ENCODE data around the gene FOXP1.

FOXP1 gene

DNA sequence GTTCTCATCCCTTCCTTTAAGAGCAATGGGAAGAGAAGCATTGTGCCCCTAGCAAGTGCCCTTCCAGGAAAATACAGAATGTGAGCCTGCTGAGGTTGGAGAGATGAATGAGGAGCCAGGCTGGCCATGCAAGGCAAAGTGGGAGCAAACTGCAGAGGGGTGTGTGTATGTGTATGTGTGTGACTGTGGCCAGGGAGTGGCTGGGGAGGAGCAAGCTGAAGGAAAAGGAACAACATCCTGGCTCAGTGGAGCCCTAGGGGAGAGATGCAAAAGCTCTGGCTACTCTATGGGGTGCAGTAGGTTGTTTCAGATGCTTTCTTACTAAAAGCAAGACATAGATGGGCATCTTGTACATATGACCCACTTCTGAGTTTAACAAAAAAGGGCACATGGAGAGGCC, 20.6 kb downstream of the FOXP1 start:
- DNase-seq: no peak

DNA sequence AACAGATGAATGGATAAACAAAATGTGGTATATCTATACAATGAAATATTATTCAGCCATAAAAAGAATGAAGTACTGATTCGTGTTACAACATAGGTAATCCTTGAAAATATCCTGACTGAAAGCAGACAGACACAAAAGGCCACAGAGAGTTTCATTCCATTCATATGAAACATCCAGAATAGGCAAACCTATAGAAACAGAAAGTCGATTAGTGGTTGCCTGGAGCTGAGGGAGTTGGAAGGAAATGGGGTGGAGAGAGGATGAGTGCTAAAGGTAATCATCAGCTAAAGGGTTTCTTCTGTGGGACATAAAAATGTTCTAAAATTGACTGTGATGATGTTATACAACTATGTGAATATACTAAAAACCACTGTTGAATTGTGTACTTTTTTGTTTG, 22.9 kb downstream of the FOXP1 start:
- DNase-seq: peak; percentile 40

DNA sequence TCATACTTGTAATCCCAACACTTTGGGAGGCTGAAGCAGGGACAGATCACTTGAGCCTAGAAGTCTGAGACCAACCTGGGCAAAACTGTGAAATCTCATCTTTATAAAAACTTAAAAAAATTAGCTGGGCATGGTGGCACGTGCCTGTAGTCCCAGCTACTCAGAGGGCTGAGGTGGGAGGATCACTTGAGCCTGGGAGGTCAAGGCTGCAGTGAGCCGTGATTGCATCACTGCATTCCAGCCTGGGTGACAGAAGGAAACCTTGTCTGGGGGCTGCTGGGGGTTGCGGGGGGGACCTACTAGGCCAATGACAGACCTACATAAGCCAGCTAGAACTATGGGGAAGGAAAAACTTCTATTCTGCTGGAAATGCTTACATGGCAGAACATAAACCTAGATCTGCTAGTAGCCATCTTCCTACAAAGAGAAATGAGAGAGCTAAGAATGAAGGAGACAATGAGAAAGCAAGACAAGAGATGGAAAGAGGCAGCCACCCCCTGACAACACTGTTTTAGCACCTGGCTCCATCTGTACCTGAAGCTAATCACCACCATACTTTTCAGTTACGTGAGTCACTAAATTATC, 23.9 kb downstream of the FOXP1 start:
- peak; percentile 39 for DNase-seq

DNA sequence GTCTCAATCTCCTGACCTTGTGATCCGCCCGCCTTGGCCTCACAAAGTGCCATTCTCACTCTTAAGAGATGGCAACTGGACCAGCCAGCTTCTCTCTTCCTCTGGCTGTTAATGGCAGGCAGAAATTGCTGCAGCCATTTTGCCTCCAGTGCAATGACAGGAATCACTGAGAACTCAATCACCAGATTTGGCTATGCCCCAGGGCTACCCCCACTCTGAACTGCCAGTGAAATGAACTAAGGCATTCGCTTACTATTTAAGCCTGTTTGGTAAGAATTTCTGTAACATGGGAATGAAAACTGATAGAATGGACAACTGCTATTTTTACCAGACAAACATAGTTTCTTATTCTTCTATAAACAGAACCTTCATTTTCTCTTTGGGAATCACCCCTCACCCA, 24.5 kb downstream of the FOXP1 start:
- DNase-seq: peak; percentile 39

DNA sequence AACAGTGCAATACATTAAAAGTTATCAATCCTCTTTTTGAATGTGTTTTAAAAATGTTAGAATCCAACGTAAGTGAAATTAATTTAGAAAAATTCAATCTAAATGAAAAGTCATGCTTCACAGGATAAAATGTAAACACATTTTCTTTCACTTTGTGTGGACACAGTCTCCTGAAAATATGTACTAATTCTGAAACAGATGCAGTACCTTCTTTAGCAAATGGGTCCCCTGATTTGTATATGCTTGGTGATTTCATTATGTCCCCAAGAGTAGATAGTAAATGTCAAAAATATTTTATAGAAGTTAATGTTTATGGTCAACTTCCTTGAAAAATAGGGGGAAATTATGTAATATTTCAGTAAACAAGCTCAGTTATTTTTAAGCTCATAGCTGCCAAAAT, 28.9 kb downstream of the FOXP1 start:
- no peak for DNase-seq

DNA sequence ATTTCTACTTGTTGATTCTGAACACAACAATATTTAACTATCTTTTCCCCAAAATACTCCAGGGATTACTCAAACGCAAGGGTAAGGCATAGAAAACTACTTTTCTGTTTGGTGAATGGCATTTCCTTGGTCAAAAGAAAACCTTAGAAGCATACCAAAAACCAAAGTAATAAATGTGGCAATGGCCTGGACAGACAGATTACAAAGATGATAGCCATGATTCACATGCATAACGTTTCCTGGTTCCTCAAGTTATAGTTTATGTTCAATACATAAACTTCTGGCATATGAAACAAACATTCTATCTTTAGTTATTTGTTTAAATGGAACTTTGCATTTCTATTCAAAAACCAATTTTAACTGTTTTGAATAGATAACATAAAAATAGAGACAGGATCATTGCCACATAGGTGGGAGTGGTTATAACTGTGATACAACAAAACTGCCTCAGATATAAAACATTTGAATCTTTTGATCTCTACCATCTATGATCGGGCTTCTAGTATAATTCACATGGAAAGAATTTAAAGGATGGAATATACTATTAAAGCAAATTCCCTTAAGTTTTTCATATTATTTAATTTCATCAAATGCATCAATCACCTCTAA, 32.1 kb downstream of the FOXP1 start:
- DNase-seq: peak; percentile 87

DNA sequence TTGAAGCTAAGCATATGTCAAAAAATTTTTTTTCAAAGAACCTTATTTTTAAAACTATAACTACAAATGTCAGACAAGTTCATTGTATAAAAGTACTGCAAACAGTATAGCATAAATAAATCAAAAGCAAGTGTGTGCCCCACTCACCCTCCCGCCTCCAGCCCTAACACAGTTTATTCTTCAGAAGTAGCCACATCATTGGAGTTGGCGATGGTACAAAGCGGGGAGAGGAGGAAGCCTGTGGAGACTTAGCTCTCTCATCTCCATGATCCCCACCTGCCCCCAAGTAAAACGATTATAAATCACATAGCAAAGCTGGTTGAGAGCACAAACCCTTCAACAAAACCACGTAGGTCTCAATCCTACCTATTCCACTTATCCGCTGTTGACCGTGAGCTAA, 33.6 kb downstream of the FOXP1 start:
- DNase-seq: no peak

DNA sequence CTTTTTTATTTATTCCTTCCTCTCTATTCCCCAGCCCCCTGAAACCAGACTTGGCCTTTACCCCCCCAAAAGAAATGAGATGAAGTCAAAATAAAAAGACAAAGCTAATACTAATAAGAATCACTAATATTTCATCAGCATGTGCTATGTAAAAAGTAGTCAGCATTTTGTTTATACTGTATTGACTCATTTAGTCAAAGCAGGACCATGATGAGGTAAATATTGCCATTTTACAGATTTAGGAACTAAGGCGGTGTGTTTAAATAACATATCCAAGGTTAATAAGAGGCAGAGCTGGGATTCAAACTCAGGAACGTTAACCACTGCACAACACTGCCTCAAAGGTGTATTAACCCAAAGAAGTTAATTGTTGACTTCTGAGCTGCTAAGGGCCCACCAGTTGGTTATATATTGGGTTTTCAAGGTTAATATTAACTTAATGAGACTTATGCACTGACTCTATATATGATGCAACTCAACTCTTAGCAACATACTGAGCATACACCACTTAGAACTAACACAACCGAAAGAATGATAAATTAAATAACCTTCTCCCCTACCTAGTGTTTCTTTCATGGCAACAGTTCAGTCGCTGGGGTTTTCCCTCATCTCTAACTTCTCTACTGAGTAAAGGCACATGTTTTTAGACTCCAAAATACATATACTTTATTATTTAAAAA, 34.7 kb downstream of the FOXP1 start:
- no peak for DNase-seq

DNA sequence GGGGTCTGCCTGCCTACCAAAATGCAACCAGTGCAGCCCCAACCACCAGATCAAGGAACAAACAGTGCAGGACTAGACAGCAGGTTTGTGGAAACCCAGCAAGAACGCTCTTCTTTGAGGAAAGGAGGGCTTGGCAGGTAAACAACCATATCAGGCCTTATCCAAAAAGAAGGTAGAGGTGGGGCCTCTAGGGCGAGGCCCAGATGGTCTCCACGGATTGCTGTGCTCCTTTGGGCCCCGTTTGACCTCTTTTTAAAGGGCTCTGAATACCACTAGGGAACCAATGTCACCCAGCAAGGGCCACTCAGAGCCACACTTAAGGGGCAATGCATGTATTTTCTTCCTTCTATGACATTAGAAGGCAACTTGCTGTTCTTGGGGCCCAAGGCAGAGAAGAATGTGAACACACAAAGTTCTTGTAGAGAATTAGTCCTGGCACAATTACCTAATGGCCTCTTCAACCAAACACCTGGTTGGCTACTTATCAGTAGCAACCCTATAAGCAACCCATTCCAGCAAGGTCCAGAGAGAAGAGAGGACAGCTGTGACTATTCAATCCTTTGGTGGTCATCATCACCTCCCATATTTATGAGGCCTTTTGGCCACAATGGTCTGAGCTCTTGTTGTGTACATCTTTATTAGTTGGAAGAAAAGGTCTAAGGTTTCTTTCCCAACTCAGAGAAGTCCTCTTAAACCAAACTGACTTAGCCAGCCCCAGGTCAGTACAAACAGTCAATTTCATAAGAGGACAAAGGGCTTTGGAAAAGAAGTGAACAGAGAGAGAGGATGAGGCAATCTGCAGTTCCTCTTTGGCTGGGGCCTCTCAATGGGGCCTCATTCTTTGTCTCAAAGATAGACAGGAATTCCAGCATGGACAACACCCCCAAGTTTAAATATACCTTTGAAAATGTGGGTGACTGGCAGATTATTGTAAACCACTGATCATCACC, 36.0 kb downstream of the FOXP1 start:
- DNase-seq: no peak

DNA sequence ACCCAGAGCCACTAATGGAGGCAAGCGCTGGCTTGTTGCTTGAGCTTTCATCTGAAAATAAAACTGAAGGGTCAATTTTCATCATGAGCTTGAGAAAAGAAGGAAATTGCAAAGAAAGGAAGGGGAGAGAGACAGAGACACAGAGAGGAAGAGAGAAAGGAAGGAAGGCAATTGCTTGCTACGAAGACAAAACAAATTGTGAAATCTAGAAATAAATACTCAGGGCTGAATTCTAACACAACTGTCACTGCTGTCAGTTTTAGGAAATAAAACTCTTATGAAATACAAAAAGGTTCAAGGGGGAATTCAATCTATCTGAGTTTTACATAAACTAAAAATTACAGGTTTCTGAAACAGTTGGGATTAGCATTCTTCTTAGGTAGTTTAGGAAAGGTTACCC, 36.7 kb downstream of the FOXP1 start:
- DNase-seq: no peak

DNA sequence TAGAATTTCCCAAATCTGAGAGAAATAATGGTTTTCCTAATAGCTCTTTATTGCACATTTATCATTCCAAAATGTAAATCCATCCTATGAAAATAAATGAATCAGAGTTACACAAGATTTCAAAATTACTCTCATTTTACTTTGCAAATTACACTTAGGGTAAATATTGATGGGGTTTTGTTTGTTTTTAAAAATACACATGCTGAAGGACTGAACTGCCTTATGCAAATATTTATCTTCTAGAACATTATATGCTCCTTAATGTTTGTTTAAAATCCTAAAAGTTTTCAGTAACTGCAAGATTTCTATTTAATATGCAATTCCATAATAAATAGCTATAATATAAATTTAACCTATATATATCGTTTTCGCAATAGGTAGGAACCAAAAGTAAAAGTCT, 38.2 kb downstream of the FOXP1 start:
- DNase-seq: no peak

DNA sequence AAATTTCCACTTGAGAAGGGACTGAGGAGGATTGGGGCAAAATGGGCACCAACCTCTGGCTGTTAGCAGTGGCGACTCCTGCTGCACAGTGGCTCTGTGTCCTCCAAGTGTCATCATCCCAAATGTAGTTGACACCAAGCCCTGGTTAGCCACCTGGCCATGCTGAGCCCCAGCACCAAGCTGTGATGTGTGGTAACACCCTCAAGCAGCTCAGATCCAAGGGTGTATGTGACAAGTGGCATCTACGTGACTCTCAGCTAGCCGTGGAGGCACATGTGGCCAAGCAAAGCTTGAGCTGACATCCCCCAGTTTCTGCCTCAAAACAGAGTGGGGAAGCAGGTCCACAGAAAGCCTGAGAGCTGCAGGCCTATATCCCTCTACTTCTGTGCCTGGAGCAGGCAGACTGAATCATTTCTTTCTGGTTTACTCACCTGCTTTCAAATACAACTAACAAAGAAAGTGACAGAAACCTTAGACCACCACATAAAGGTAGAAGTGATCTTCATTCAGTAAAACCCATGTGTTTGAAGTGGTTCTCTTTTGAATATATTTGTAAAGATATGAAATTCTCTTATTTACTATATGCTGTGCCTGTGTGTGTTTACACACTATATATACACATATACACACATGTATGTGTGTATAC, 40.0 kb downstream of the FOXP1 start:
- no peak for DNase-seq

DNA sequence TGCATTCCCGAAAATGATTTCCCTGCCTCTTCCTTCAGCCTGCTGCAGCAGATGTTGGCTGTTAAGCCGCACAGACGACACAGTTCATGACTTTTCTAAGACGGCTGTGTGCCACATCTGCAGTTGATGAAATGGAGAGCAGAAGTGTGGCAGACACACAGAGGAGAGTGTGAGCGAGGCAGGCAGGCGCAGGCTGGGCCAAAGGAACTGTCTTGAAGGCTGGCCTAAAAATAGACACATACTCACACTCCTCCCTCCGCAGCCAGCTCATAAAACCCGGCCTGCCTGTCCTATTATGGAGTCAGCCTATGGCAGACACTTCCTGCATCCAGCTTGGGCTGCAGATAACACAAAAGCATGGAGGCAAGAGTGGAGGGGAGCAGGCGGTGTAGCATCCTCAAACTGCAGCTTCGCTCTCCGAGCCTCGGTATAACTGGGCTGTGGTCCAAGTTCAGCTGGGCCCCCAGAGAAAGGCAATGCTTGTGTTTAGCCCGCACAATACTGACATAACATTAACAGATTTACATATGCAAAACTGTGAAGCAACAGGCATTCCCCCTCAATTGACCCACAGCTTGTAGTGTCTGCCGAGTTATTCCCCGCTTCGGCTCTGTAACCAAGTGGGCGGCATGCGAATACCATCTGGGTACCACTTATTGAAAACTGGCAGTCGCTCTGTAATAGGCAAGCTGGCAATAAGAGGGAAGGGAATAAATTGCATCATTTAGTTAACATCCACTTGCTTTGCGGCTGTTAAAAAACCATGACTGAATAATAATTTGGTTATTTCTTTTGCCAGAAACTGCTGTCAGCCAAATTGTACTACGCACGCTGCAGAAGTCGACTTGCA, 40.8 kb downstream of the FOXP1 start:
- DNase-seq: peak; percentile 98

DNA sequence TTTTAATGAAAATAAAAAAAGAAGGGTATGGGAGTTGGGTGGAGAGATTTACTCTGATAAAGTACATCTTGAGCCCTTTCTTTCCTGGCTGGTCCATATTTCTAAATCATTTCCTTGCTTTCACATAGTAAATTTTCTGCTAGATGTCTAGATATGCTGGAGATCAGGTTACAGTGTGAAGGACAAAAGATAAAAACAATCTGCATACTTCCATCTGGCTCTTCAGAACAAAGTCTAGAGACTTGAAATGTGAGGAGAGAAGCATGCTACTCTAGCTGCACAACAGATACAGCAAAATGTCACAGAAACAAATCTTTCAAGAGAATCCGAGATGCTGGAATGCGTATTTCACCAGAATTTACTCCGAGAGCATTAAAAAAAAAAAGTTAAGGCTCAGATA, 42.2 kb downstream of the FOXP1 start:
- peak; percentile 49 for DNase-seq

DNA sequence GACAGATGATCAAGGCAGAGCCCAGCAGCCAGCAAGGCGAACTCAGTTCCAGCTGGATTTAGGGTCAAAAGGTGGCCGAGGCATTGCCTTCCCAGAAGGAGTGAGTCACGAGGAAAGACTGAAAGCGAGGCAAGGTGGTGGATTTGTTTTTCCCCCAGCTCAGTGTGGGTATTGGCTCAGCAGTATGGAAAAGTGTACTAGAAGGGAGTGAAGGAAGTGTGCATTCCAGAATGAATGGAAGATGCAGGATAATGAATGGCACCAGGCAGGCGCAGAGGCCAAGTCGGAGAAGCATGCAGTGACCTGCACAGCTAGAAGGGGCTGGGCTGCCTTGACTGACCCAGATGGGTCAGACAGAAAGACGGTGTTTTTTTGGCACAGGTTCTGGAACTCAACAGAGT, 46.3 kb downstream of the FOXP1 start:
- peak; percentile 99 for DNase-seq

DNA sequence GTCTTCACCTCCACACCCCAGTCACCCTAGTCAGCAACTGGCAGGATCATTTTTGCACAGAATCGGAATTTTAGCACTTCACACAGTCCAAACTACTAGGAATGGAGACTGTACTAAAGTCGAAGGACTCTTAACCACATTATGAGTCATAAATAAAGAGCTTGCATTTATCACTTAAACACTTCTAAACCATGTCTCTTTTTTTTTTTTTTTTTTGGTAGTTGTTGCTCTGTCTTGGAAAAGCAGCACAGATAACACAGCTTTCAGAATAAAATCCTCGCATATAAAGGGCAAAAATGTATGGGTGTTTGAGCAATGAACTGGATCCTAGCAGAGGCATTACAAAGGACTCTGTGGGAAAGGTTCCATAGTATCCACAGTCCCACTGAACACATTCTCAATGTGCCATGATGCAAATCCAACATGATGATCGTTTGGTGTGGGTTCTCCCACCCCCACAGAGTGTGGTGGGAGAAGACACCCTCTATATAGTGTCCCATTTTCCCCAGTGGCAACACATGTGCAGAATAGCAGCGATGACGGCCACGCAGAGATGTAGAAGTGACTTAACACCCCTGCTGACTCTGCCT, 47.1 kb downstream of the FOXP1 start:
- DNase-seq: peak; percentile 90

DNA sequence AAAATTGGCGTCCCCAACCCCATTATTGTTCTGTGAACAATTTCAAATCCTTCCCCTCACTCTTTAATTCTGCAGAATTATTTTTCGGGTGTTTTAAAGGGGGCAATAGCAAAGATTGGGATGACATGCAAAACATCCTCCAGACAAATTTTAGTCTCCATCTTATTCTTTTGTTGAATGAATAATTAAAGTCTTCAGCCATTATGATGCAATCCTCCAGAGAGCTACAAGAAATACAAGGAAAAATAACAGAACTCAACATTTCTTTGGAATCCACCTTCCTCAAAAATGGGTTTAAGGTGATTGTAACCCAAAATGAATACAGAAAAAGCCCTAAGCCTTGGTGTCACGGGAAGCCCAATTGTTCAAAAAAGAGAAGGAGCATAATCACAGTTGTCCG, 49.9 kb downstream of the FOXP1 start:
- DNase-seq: no peak

DNA sequence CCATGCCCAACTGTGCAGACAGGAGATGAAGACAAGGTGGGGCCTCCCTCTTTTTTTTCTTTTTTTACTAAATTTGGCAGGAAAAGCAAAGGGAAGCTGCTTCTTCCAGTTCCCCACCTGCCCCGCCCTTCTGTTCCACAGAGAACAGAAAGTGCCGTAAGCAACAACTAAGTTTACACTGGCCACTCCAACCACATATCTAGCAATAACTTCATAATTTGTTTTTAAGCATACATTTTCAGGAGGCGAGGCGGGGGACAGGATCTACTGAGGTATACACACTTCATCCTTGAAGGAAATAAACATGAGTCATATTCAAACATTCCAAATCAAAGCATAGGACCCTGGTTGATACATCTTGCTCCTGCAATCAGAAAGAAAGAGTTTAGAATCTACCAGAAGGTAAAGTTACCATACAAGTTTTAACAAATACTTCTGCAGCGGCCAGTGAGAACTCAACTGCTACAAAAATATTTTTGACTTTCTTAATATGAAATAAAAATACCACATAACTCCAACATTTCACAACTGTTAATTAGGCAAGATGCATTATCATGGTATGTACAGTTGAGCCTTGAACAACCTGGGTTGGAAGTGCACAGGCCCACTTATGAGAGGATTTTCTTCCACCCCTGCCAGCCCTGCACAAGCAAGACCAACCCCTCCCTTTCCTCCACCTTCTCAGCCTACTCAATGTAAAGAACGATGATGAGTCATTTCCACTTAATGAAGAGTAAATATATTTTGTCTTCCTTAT, 50.7 kb downstream of the FOXP1 start:
- peak; percentile 68 for DNase-seq

DNA sequence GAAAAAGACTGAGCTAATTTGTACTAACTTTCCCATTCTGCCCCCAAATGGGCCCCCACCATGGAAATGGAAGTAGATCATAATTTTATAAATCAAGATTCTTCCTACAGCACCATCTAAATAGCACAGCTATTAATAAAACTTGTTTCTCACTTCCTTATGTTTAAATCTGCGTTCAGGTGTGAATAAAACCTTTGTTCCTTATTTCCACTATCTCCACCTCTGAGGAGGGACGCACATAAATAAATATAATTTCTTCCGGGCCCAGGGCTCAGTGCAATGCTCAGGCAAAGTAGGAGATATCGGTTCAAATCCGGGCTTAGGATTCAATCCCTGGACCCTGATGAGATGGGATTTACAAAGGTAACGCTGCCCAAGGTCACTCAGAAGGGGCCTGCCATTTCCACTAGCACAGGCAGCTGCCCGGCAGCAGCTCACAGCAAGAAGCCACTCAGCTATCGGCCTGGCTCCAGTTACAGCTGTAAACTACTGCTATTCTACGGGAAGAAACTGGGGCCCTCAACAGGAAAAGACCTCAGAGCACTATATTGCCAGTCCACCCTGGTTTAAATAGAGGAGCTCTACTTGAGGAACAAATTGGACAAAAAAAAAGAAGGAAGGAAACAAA, 52.5 kb downstream of the FOXP1 start:
- no peak for DNase-seq

DNA sequence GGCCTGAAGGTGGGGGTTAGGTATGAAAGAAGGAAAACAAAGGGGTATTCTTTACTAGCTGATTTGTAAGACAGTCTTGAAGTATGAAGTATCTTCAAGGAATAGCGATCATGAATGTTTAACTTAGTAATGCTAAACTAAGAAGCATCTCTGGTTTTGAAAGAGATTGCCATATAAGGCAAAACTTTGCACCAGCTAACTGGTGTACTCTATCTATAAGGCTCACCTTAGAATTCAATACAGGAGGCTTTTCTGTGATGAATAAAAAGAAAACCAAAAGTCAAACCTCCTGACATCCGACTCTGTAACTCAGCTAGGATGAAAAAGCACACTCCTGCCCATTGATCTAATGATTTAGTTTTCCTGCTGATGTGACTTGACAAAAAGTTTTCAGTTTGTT, 54.7 kb downstream of the FOXP1 start:
- no peak for DNase-seq
